Ishikawa (cell line): ENCODE data around the gene TMEM164.

Source experiments
- CEBPB ChIP-seq: IDR thresholded peaks from 2 replicates; pipeline ENCODE4 v1.6.1; 2012
- CREB1 ChIP-seq: IDR thresholded peaks from 2 replicates; pipeline ENCODE4 v1.6.1; 2012; ENCODE audit warnings: low read depth
- EGR1 ChIP-seq: IDR thresholded peaks from 2 replicates; pipeline ENCODE4 v1.6.1; 2012
- EP300 ChIP-seq: IDR thresholded peaks from 2 replicates; pipeline ENCODE4 v1.6.1; 2012; ENCODE audit warnings: borderline replicate concordance
- FOXM1 ChIP-seq: IDR thresholded peaks from 2 replicates; pipeline ENCODE4 v1.6.1; 2012; ENCODE audit warnings: low read depth, borderline replicate concordance
- NFIC ChIP-seq: IDR thresholded peaks from 2 replicates; pipeline ENCODE4 v1.6.1; 2012
- RAD21 ChIP-seq: IDR thresholded peaks from 2 replicates; pipeline ENCODE4 v1.6.1; 2012; ENCODE audit warnings: low read depth
- REST ChIP-seq: IDR thresholded peaks from 2 replicates; pipeline ENCODE4 v1.6.1; 2012; ENCODE audit warnings: low read depth, mild to moderate bottlenecking
- TAF1 ChIP-seq: IDR thresholded peaks from 2 replicates; pipeline ENCODE4 v1.6.1; 2012; ENCODE audit warnings: low read depth, mild to moderate bottlenecking
- TCF12 ChIP-seq: IDR thresholded peaks from 2 replicates; pipeline ENCODE4 v1.6.1; 2012; ENCODE audit warnings: low read depth
- TEAD4 ChIP-seq: IDR thresholded peaks from 2 replicates; pipeline ENCODE4 v1.6.1; 2012
- YY1 ChIP-seq: IDR thresholded peaks from 2 replicates; pipeline ENCODE4 v1.6.1; 2012; ENCODE audit warnings: low read depth
- ZBTB7A ChIP-seq: IDR thresholded peaks from 2 replicates; pipeline ENCODE4 v1.6.1; 2012; ENCODE audit warnings: low read depth
- TF ChIP-seq, protein P1 (sequence below): IDR thresholded peaks from 2 replicates; pipeline ENCODE4 v1.6.1; 2012
- TF ChIP-seq, protein P2 (sequence below): IDR thresholded peaks from 2 replicates; pipeline ENCODE4 v1.6.1; 2012

Gene TMEM164

DNA sequence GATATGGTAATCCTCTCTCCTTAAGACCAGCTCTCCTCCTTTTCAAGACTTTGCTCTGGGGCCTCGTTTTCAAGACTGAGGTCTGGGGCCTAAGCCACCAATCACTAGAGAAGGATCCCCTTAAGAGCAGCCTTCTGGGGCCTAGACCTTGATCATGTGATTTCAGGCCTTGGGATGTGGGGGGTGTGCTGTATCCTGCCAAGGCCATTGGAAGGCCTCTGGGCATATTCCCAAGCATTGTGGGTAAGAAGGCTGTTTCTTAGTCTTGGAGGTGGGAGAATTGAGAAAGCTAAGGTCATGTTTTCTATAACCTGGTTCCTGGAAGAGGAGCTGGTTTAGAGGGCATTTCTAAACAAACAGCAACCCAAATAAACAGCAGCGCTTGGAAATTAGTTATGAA, 12.1 kb downstream of the TMEM164 start:
- no peak for TF ChIP-seq FOXM1
- TF ChIP-seq, protein P1, sequence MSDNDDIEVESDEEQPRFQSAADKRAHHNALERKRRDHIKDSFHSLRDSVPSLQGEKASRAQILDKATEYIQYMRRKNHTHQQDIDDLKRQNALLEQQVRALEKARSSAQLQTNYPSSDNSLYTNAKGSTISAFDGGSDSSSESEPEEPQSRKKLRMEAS: no peak
- no peak for TF ChIP-seq TCF12
- TF ChIP-seq CEBPB: no peak
- no peak for TF ChIP-seq RAD21
- no peak for TF ChIP-seq REST
- TF ChIP-seq, protein P2, sequence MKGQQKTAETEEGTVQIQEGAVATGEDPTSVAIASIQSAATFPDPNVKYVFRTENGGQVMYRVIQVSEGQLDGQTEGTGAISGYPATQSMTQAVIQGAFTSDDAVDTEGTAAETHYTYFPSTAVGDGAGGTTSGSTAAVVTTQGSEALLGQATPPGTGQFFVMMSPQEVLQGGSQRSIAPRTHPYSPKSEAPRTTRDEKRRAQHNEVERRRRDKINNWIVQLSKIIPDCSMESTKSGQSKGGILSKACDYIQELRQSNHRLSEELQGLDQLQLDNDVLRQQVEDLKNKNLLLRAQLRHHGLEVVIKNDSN: no peak
- TF ChIP-seq EGR1: no peak
- no peak for TF ChIP-seq CREB1
- TF ChIP-seq TEAD4: no peak
- no peak for TF ChIP-seq YY1
- no peak for TF ChIP-seq ZBTB7A
- TF ChIP-seq TAF1: no peak
- TF ChIP-seq EP300: no peak
- TF ChIP-seq NFIC: no peak

DNA sequence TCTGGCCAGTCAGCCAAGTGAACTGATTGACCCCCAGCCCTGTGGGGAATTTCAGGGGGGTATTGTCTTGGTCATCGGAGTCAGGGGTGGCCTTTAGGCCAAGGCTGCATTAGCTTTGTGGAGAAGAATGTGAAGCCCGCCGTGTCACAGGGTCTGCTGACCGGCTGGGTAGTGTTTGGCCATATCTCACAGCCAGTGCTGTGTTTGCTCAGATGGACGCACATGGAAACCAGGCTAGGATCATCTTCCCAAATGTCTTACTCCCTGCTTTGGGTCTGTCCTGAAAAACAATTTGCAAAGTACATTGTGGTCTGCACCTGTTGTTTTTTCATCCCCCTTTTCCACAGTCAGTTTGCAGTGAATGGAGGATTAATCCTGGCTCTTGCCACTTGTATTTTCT, 13.0 kb downstream of the TMEM164 start:
- TF ChIP-seq REST: no peak
- TF ChIP-seq TAF1: no peak
- TF ChIP-seq, protein P2: no peak
- no peak for TF ChIP-seq EGR1
- no peak for TF ChIP-seq EP300
- no peak for TF ChIP-seq ZBTB7A
- no peak for TF ChIP-seq CREB1
- TF ChIP-seq RAD21: no peak
- TF ChIP-seq YY1: no peak
- no peak for TF ChIP-seq TEAD4
- TF ChIP-seq, protein P1: no peak
- no peak for TF ChIP-seq NFIC
- TF ChIP-seq CEBPB: no peak
- TF ChIP-seq TCF12: no peak
- no peak for TF ChIP-seq FOXM1

DNA sequence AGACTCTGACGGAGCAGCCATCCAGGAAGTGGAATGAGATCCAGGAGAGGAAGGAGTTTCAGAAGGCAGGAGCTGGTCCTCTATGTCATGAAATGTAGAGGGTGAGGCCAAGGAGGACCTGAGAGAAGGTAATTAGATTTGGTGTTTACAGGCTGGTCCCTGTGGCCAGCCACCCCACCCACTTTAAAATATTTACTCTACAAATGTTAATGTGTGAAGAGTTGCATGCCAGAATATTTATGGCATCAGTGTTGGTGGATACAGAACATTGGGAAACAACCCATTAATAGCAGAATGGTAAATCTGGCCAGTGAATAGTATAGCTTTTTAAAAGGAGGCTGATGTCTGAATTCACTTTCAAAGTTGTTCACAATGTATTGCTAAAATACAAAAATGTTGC, 17.6 kb downstream of the TMEM164 start:
- TF ChIP-seq RAD21 (no peak), ZBTB7A (no peak), EGR1 (no peak), YY1 (no peak), EP300 (no peak), FOXM1 (no peak), CREB1 (no peak)

GRCh38 chrX:110021258-110022022, 18.5 kb downstream of the TMEM164 start:
- no peak for TF ChIP-seq TAF1
- no peak for TF ChIP-seq CREB1

GRCh38 chrX:110022599-110023448, 19.9 kb downstream of the TMEM164 start:
- TF ChIP-seq TEAD4: no peak
- no peak for TF ChIP-seq NFIC
- no peak for TF ChIP-seq FOXM1
- no peak for TF ChIP-seq CREB1
- TF ChIP-seq, protein P2: no peak
- TF ChIP-seq REST: no peak
- TF ChIP-seq RAD21: no peak
- TF ChIP-seq YY1: no peak
